NB4 (cell line): Measurements from ENCODE around the gene S1PR1.

Experiments
- MYC ChIP-seq: IDR thresholded peaks from 2 replicates; pipeline ENCODE4 v1.6.1; 2011; ENCODE audit warnings: low read depth, low read length
- POLR2A ChIP-seq: IDR thresholded peaks from 2 replicates; pipeline ENCODE4 v1.6.1; 2011; ENCODE audit warnings: mild to moderate bottlenecking; ENCODE audit not compliant: insufficient read length; ENCODE audit errors: extremely low read depth
- TF ChIP-seq, protein P1 (sequence below): IDR thresholded peaks from one replicate; pipeline ENCODE4 v1.5.1; 2012; ENCODE audit warnings: low read depth, low read length

DNA sequence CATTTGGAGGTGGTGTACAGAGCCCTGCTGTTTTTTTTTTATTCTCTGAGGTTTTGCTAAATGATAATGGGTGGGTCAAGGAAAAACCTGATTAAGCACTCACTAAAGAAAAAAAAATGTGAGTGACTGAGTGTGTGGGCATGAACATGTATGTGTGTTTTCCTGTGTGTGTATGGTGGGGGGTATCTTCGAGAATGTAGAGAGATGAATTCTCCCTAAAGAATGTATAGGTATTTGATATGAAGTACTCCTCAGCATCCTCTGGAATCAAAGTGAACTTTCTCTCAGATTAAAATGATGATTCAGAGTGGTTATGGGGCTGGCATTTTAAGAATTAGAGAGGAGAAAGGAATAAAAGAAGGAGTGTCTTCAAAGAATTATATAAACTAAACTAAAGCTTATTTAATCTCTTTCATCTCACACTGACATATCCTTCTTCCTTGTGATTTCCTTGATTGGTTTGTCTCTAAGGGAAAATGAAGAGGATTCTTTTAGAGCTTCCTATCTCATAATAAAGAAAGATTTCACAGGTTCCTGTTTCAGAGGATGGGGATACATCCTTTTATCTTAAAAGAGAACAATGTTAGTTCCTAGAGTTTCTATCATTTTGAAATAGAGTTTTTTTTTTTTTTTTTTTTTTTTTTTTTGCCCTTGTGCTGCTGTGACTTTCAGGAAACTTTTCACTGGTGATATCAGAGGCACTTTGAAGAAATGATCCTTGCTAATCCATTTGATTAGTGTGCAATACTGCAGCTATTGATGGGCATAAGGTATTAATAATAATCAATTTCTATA is 23.9 kb downstream of the S1PR1 start:
- TF ChIP-seq POLR2A = no peak
- TF ChIP-seq, protein P1, sequence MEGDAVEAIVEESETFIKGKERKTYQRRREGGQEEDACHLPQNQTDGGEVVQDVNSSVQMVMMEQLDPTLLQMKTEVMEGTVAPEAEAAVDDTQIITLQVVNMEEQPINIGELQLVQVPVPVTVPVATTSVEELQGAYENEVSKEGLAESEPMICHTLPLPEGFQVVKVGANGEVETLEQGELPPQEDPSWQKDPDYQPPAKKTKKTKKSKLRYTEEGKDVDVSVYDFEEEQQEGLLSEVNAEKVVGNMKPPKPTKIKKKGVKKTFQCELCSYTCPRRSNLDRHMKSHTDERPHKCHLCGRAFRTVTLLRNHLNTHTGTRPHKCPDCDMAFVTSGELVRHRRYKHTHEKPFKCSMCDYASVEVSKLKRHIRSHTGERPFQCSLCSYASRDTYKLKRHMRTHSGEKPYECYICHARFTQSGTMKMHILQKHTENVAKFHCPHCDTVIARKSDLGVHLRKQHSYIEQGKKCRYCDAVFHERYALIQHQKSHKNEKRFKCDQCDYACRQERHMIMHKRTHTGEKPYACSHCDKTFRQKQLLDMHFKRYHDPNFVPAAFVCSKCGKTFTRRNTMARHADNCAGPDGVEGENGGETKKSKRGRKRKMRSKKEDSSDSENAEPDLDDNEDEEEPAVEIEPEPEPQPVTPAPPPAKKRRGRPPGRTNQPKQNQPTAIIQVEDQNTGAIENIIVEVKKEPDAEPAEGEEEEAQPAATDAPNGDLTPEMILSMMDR = no peak
- TF ChIP-seq MYC = no peak
